H9 (cell line): Measurements from ENCODE around the gene CDK12. TPM values are rescaled to one million over a fixed set of nuclear protein-coding genes. Genes with fewer than 3 reads are reported as not detected.
"Not testable (repeated sequence)": the region's sequence is repeated elsewhere in the genome, so short reads cannot be mapped to it uniquely, and the experiment has no call there.

Source experiments
- DNase-seq: peaks from one replicate; pipeline ENCODE4 v3.0.0-alpha.2; 2017
- H2AFZ ChIP-seq: one replicate; pipeline ENCODE4 v1.6.1; 2013; ENCODE audit warnings: mild to moderate bottlenecking, low read length, control low read depth, moderate library complexity
- H2AK5ac ChIP-seq: 2 replicates; pipeline ENCODE4 v1.6.1; 2013; ENCODE audit warnings: low read length, control low read depth, mixed read lengths; ENCODE audit not compliant: insufficient read length
- H2BK120ac ChIP-seq: one replicate; pipeline ENCODE4 v1.6.1; 2013; ENCODE audit warnings: low read depth, mild to moderate bottlenecking, low read length, control low read depth, inconsistent platforms; ENCODE audit not compliant: poor library complexity, severe bottlenecking
- H2BK12ac ChIP-seq: 2 replicates; pipeline ENCODE4 v1.6.1; 2013; ENCODE audit warnings: low read length, control low read depth, mixed read lengths, low read depth; ENCODE audit not compliant: insufficient read length
- H2BK15ac ChIP-seq: 2 replicates; pipeline ENCODE4 v1.6.1; 2013; ENCODE audit warnings: low read depth, low read length, control low read depth
- H2BK20ac ChIP-seq: one replicate; pipeline ENCODE4 v1.6.1; 2013; ENCODE audit warnings: low read depth, mild to moderate bottlenecking, low read length, control low read depth, inconsistent platforms; ENCODE audit not compliant: poor library complexity, severe bottlenecking
- H2BK5ac ChIP-seq: 2 replicates; pipeline ENCODE4 v1.6.1; 2013; ENCODE audit warnings: low read length, control low read depth, mixed read lengths; ENCODE audit not compliant: insufficient read length
- H3K14ac ChIP-seq: 2 replicates; pipeline ENCODE4 v1.6.1; 2013; ENCODE audit warnings: low read length, control low read depth; ENCODE audit not compliant: insufficient read depth
- H3K18ac ChIP-seq: 2 replicates; pipeline ENCODE4 v1.6.1; 2013; ENCODE audit warnings: low read depth, mild to moderate bottlenecking, mixed read lengths, low read length, control low read depth; ENCODE audit not compliant: insufficient read length
- H3K23ac ChIP-seq: 2 replicates; pipeline ENCODE4 v1.6.1; 2013; ENCODE audit warnings: low read length, control low read depth, mixed read lengths, low read depth; ENCODE audit not compliant: insufficient read length
- H3K23me2 ChIP-seq: 2 replicates; pipeline ENCODE4 v1.6.1; 2013; ENCODE audit warnings: low read depth, mild to moderate bottlenecking, mixed read lengths, low read length, control low read depth; ENCODE audit not compliant: insufficient read length, poor library complexity, severe bottlenecking
- H3K27ac ChIP-seq: 2 replicates; pipeline ENCODE4 v1.5.1; 2013; ENCODE audit warnings: low read length, control low read depth, mixed read lengths, low read depth; ENCODE audit not compliant: insufficient read length
- H3K27me3 ChIP-seq: 2 replicates; pipeline ENCODE4 v1.6.1; 2013; ENCODE audit warnings: low read length, control low read depth, inconsistent platforms; ENCODE audit not compliant: insufficient read depth
- H3K4ac ChIP-seq: 2 replicates; pipeline ENCODE4 v1.6.1; 2013; ENCODE audit warnings: low read depth, mild to moderate bottlenecking, control low read depth, inconsistent platforms, low read length, moderate library complexity
- H3K4me1 ChIP-seq: 2 replicates; pipeline ENCODE4 v1.6.1; 2013; ENCODE audit warnings: low read length, control low read depth, inconsistent platforms; ENCODE audit not compliant: insufficient read depth
- H3K4me2 ChIP-seq: 2 replicates; pipeline ENCODE4 v1.6.1; 2013; ENCODE audit warnings: low read length, control low read depth, mixed read lengths; ENCODE audit not compliant: insufficient read length, insufficient read depth
- H3K56ac ChIP-seq: 2 replicates; pipeline ENCODE4 v1.6.1; 2013; ENCODE audit warnings: low read depth, mild to moderate bottlenecking, mixed read lengths, low read length, control low read depth; ENCODE audit not compliant: insufficient read length
- H3K79me1 ChIP-seq: 2 replicates; pipeline ENCODE4 v1.6.1; 2013; ENCODE audit warnings: low read depth, mild to moderate bottlenecking, moderate library complexity, low read length, control low read depth, inconsistent platforms; ENCODE audit not compliant: insufficient read depth, poor library complexity, severe bottlenecking
- H3K79me2 ChIP-seq: 2 replicates; pipeline ENCODE4 v1.6.1; 2013; ENCODE audit warnings: low read length, control low read depth, inconsistent platforms; ENCODE audit not compliant: insufficient read depth
- H3K9ac ChIP-seq: 2 replicates; pipeline ENCODE4 v1.6.1; 2013; ENCODE audit warnings: low read length, control low read depth, mixed read lengths; ENCODE audit not compliant: insufficient read length; ENCODE audit errors: extremely low read depth
- H3K9me3 ChIP-seq: one replicate; pipeline ENCODE4 v1.6.1; 2013; ENCODE audit warnings: low read depth, low read length, inconsistent platforms; ENCODE audit not compliant: control insufficient read depth
- H3T11ph ChIP-seq: one replicate; pipeline ENCODE4 v1.6.1; 2013; ENCODE audit warnings: mild to moderate bottlenecking, low read length, control low read depth, inconsistent platforms
- H4K20me1 ChIP-seq: one replicate; pipeline ENCODE4 v1.6.1; 2013; ENCODE audit not compliant: control insufficient read depth, insufficient read length, insufficient read depth
- H4K5ac ChIP-seq: 2 replicates; pipeline ENCODE4 v1.6.1; 2013; ENCODE audit warnings: low read depth, mild to moderate bottlenecking, mixed read lengths, low read length, control low read depth; ENCODE audit not compliant: insufficient read length
- H4K8ac ChIP-seq: replicated peaks from 2 replicates; pipeline ENCODE4 v1.6.1; 2013; ENCODE audit warnings: low read length, control low read depth, mixed read lengths, low read depth; ENCODE audit not compliant: insufficient read length
- H4K91ac ChIP-seq: 2 replicates; pipeline ENCODE4 v1.6.1; 2013; ENCODE audit warnings: low read depth, mild to moderate bottlenecking, moderate library complexity, mixed read lengths, low read length, control low read depth; ENCODE audit not compliant: insufficient read length
- H3K27ac Mint-ChIP-seq, 3 experiments: 2 replicates in 2 of 3; 3 replicates in 1 of 3; pipeline ENCODE4 v1.8.0; 2020 to 2021; ENCODE audit warnings: mixed read lengths in 3 of 3, mild to moderate bottlenecking in 1 of 3, moderate library complexity in 1 of 3
- H3K27me3 Mint-ChIP-seq: 2 replicates; pipeline ENCODE4 v1.8.0; 2021; ENCODE audit warnings: low read depth, mild to moderate bottlenecking, moderate library complexity, mixed read lengths
- H3K36me3 Mint-ChIP-seq, 3 experiments: 2 replicates in 2 of 3; 3 replicates in 1 of 3; pipeline ENCODE4 v1.8.0; 2020 to 2021; ENCODE audit warnings: low read depth in 3 of 3, mixed read lengths in 3 of 3; ENCODE audit not compliant: insufficient read depth in 1 of 3
- H3K4me1 Mint-ChIP-seq, 2 experiments: 2 replicates each; pipeline ENCODE4 v1.8.0; 2020; ENCODE audit warnings: mixed read lengths in 2 of 2
- H3K4me3 Mint-ChIP-seq, 2 experiments: 2 replicates in 1 of 2; 3 replicates in 1 of 2; pipeline ENCODE4 v1.8.0; 2020 to 2021; ENCODE audit warnings: mild to moderate bottlenecking in 2 of 2, mixed read lengths in 2 of 2, moderate library complexity in 1 of 2
- H3K9me3 Mint-ChIP-seq, 2 experiments: 2 replicates in 1 of 2; 3 replicates in 1 of 2; pipeline ENCODE4 v1.8.0; 2020; ENCODE audit warnings: mild to moderate bottlenecking in 2 of 2, mixed read lengths in 2 of 2, moderate library complexity in 1 of 2
- WGBS: extraction: QIAGEN DNeasy Blood & Tissue Kit; methylation state at CpG from one replicate; pipeline ENCODE4 v1.1.7; 2013; ENCODE audit warnings: missing lambda C conversion rate, low lambda C conversion rate, mixed read lengths; ENCODE audit not compliant: insufficient read length; ENCODE audit errors: extremely low coverage; 5-methylcytosine and 5-hydroxymethylcytosine counted together
- total RNA-seq: library from RNA; stranded (reverse); gene quantifications from 2 replicates; pipeline ENCODE4 v1.2.1, GENCODE V29; 2021
- TF ChIP-seq, protein P1 (sequence below): fragments of 200-600 bp; sonication (generic); conservative IDR thresholded peaks from 3 replicates; pipeline ENCODE4 v1.8.0; 2021; ENCODE audit warnings: antibody characterized with exemption, mild to moderate bottlenecking

CDK12 gene
- total RNA-seq, 1 experiment from 2014 or later, result 87.6 TPM

DNA sequence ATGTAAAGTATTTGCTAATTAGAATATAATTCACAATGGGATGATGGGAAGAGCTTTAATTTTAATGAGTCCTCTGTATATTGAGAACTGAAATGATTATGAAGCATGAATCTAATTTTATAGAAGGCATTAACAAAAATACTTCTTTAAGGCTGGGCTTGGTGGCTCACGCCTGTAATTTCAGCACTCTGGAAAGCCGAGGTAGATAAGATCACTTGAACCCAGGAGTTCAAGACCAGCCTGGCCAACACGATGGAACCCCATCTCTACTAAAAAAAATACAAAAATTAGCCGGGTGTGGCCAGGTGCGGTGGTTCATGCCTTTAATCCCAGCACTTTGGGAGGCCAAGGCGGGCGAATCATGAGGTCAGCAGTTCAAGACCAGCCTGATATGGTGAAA is 12.0 kb downstream of the CDK12 start:
- H2BK20ac ChIP-seq, result no peak overlapping the region
- no CpG with 5 or more reads among the region's 7 CpGs for WGBS
- H2BK120ac ChIP-seq, result no peak overlapping the region
- H2BK5ac ChIP-seq, result no peak overlapping the region
- Mint-ChIP-seq H3K4me1 (no peaks in the 10 kb centered on the region), H3K9me3 (no peaks in the 10 kb centered on the region), H3K27me3 (no peaks in the 10 kb centered on the region), H3K36me3 (peaks cover 15 to 42% (median 42%) of the 10 kb centered on the region in 3 experiments), H3K4me3 (no peak overlapping the region), H3K27ac (no peak overlapping the region)
- no peak overlapping the region for H2AK5ac ChIP-seq
- no peak overlapping the region for H2BK15ac ChIP-seq
- H3K27me3 ChIP-seq, result no peaks in the 10 kb centered on the region
- no peak overlapping the region for H3K23ac ChIP-seq
- no peak overlapping the region for H3K27ac ChIP-seq
- no peaks in the 10 kb centered on the region for H3K79me1 ChIP-seq
- no peak overlapping the region for H4K5ac ChIP-seq
- H3K4me1 ChIP-seq, result no peaks in the 10 kb centered on the region
- H3T11ph ChIP-seq, result no peak overlapping the region
- H3K18ac ChIP-seq, result no peak overlapping the region
- H3K9ac ChIP-seq, result no peak overlapping the region
- TF ChIP-seq, protein P1, sequence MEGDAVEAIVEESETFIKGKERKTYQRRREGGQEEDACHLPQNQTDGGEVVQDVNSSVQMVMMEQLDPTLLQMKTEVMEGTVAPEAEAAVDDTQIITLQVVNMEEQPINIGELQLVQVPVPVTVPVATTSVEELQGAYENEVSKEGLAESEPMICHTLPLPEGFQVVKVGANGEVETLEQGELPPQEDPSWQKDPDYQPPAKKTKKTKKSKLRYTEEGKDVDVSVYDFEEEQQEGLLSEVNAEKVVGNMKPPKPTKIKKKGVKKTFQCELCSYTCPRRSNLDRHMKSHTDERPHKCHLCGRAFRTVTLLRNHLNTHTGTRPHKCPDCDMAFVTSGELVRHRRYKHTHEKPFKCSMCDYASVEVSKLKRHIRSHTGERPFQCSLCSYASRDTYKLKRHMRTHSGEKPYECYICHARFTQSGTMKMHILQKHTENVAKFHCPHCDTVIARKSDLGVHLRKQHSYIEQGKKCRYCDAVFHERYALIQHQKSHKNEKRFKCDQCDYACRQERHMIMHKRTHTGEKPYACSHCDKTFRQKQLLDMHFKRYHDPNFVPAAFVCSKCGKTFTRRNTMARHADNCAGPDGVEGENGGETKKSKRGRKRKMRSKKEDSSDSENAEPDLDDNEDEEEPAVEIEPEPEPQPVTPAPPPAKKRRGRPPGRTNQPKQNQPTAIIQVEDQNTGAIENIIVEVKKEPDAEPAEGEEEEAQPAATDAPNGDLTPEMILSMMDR, result no peak
- H3K4me2 ChIP-seq, result no peak overlapping the region
- no peak overlapping the region for H4K8ac ChIP-seq
- H3K4ac ChIP-seq, result no peak overlapping the region
- H3K9me3 ChIP-seq, result no peaks in the 10 kb centered on the region
- no peak overlapping the region for H2BK12ac ChIP-seq
- H3K14ac ChIP-seq, result no peak overlapping the region
- DNase-seq, result no peak
- no peaks in the 10 kb centered on the region for H4K20me1 ChIP-seq
- H3K23me2 ChIP-seq, result no peaks in the 10 kb centered on the region
- H3K79me2 ChIP-seq, result no peaks in the 10 kb centered on the region
- no peak overlapping the region for H3K56ac ChIP-seq
- no peak overlapping the region for H2AFZ ChIP-seq
- no peak overlapping the region for H4K91ac ChIP-seq

DNA sequence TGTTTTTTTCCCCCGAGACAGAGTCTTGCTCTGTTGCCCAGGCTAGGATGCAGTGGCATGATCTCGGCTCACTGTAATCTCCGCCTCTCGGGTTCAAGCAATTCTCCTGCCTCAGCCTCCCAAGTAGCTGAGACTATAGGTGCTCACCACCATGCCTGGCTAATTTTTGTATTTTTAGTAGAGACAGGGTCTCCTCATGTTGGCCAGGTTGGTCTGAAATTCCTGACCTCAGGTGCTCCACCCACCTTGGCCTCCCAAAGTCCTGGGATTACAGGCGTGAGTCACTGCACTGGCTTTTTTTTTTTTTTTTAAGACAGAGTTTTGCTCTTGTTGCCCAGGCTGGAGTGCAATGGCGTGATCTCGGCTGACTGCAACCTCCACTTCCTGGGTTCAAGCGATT is 18.3 kb downstream of the CDK12 start:
- H3T11ph ChIP-seq, H4K20me1 ChIP-seq, H4K91ac ChIP-seq, H3K23ac ChIP-seq, H2AFZ ChIP-seq, H3K4me1 Mint-ChIP-seq, H3K4ac ChIP-seq, H2AK5ac ChIP-seq, H3K4me2 ChIP-seq, H3K23me2 ChIP-seq, DNase-seq, H2BK12ac ChIP-seq, H3K18ac ChIP-seq, H3K56ac ChIP-seq, H4K8ac ChIP-seq, H3K27ac Mint-ChIP-seq, H4K5ac ChIP-seq, H3K79me1 ChIP-seq, H2BK15ac ChIP-seq, H3K4me1 ChIP-seq, H2BK120ac ChIP-seq, H3K27me3 Mint-ChIP-seq, H2BK20ac ChIP-seq, H3K27ac ChIP-seq, H3K14ac ChIP-seq, H2BK5ac ChIP-seq, H3K4me3 Mint-ChIP-seq, H3K9me3 Mint-ChIP-seq, H3K27me3 ChIP-seq, H3K9me3 ChIP-seq, H3K9ac ChIP-seq, H3K79me2 ChIP-seq: not testable (repeated sequence)
- peaks cover 3 to 45% (median 36%) of the 10 kb centered on the region in 3 experiments; a peak in 5 of 7 replicates for H3K36me3 Mint-ChIP-seq
- no CpG with 5 or more reads among the region's 8 CpGs for WGBS
